Occipital lobe (tissue), 2 donors: ENCODE results near the gene FAM120B. TPM values are rescaled to one million over a fixed set of nuclear protein-coding genes. Genes with fewer than 3 reads are reported as not detected.

Experiments
- DNase-seq: peaks from one replicate; lab custom pipeline; 2025; lab: John Stamatoyannopoulos, UW
- total RNA-seq: library from RNA; depleted of rRNA; stranded (reverse); fragments of >200 nt; gene quantifications from one replicate; pipeline ENCODE4 v1.2.3, GENCODE V29; 2014

Gene FAM120B
- total RNA-seq, 1 donor from 2014 or later: 62.4 TPM

DNA sequence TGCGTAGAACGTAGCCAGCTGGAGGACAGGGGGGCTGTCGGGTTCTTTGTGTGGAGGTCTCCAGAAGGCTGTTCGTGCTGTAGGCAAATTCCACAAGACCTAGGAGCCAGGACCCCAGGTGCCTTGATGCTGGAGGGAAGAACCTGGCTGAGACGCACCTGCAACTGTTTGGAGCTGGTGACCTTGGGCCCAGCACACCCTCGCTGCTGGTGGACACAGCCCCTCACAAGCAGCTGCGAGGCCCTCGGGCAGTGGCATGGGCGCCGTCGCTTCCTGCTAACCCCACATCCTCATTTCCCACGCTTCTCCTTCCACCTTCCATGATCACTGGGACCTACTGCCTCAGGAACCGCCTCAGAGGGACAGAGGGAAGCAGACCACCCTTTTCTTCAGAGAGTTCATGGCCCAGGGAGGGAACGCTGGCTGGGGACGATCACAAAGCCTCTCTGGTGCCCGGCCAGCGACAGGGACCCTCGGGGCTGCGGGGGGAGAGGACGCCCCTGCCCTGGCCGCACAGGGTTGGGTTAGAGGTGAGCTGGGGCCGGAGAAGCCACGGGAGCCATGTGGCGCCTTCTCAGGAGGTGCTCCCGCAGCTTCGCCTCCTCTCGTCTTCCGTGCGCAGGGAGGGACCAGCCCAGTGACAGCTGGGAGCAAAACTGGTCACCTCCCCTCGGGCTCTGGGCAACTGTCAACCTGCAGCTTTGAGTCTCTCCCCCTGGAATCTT, 34.1 kb upstream of the FAM120B start:
- no peak for DNase-seq

DNA sequence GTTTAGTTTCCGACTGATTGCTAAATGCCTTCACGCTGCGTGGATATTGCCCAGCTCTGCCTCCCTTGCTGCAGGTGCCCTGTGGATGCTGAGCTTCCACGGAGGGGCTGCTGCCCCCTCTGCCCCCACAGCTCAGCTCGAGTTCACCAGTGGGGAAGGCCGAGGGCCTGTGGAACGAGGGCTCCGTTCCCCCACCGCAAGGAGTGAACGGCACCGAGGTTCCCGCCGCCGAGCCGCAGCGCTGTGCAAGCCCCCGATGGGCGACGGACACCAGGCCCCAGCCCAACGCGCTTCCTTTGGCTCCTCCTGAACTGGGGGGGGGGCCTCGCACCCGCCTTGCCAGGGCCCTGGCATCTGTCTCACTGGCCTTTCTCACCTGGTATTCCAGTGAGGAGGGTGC, 33.4 kb upstream of the FAM120B start:
- DNase-seq: no peak

DNA sequence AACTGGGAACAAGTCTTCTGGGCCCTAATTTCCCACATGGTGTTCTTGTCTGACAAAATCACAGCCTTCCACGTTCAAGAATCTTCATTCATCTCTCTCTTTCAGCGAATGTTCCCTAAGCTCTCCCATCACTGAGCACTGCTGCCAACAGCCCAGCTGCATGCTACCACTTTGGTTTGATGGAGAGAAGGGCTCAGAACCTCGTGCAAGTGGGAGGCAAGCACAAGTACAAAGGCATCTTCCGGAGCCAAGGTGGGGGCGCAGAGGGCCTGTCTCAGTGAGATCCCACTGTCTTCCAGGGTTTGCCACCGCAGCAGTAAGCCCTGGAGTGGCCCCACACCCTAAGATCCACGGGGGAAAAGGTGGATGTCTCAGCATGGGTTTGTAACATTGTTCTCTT, 32.9 kb upstream of the FAM120B start:
- no peak for DNase-seq

GRCh38 chr6:170274713-170275560, 31.6 kb upstream of the FAM120B start:
- DNase-seq: no peak

GRCh38 chr6:170276369-170277057, 30.0 kb upstream of the FAM120B start:
- DNase-seq: no peak

GRCh38 chr6:170277893-170278742, 28.4 kb upstream of the FAM120B start:
- no peak for DNase-seq

GRCh38 chr6:170278743-170279094, 27.8 kb upstream of the FAM120B start:
- DNase-seq: no peak

DNA sequence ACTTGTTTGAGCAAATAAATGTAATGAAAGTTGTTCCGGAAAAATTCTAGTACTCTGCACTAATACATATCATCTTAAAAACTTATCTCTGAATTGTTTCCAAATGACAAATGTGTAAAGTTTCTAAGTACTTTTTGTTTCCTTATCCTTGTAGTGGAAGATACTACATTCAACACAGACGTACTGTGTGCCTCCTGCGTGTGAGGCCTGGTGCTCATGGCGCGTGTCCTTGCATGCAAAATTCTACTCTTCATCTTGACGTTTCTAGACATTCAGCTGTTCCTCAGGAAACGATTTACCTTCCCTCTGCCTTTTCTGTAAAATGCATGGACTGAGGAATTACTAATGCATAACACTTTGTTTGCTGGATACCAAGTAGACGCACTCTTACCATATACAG, 27.1 kb upstream of the FAM120B start:
- no peak for DNase-seq

GRCh38 chr6:170279977-170280688, 26.4 kb upstream of the FAM120B start:
- DNase-seq: no peak

DNA sequence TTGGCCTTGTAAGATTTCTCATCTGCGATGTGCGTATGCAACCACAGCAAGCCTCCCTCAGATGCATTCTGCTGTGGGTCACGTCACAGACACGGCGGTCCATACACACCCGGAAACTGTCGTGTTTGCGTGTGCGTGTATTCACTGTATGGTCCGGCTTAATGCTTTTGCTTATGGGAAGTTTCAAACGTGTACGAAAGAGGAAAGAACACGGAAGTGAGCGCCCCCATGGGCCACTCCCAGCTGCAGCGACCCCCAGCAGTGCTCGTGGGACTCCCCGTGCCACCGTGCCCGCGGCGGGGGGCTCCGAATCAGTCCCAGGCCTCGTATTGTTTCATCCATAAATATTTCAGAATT, 25.9 kb upstream of the FAM120B start:
- DNase-seq: no peak

GRCh38 chr6:170281331-170282292, 24.9 kb upstream of the FAM120B start:
- no peak for DNase-seq

DNA sequence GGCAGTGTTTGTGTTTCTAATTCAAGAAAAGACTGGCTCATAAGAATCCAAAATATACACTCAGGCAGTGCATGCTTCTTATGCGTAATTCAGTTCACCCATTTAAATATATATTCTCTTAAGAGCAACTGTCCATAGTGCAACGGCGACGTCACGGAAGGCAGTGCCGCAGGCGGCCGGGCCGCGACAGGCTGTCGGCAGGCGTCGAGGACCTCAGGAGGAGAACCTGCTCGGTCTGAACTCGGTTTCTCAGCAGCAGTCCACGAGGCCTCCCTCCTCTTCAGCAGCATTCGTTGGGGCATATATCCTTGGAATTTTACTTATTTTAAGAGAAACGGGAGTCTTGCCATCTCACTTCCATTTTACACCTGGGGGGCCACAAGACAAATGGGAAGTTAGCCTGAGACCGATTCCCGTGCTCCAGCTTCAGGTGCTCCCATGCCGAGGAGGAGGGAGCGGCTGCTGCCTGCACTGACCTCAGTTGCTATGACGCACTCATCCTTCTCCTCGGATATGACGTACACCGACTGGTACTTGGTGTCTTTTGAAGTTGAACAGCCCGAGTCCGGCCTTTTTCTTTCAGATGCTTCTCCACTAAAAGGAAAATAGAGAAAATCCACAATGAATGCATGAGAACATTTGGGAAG, 23.9 kb upstream of the FAM120B start:
- no peak for DNase-seq

- no peak for DNase-seq
Observed at GRCh38 chr6:170283212-170284081, 23.1 kb upstream of the FAM120B start.

DNA sequence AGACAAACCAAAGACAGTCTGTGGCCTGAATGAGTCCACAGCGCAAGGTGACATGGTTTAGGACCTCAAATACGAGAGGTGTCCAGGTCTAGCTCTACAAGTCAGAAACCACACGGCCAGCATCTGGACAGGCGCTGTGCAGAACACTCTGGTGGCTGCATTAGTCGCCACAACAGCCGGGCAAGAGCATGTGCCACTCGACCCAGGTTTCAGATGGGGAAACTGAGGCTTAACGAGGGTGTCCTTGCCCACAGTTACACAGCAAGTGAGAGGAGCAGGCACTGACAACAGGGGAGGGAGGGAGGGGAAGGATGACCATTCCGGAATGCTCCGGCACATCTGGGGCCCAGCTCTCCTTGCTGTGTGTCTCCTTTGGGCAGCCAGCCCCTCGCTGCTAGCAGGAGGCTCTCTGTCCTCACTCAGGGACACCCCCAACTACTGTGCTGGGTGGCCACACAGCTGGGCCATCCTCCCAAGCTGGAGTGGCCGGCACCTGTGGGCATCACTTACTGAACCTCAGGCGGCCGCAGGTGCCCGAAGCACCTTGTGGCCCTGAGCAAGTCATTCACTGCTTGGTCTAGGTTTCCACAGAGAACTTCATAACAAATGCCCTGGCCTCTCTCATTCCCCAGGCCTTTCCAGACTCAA, 22.3 kb upstream of the FAM120B start:
- DNase-seq: no peak

DNA sequence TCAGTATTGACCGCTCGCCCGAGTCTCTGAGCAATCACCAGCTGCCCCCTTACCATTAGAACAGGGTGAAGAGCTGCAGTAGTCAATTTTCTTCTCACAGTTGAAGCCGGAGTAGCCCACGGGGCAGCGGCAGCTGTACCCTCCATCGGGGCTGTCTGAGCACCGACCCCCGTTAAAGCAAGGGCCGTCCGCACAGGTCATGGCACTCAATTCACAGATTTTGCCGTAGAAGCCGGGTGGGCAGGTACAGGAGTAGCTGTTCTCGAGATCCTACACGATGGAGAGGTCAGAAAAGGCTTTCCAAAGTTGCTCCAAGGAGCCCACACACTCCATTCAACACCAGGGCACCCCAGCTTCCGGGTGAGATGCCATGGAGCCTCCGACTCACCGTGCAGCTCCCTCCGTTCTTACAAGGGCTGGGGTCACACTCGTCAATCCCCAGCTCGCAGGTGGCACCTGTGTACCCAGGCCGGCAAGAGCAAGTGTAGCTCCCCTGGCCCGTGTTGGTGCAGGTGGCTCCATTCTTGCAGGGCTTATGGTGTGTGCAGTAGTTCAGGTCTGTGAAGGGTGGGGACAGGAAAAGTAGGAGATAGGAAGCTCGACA, 21.6 kb upstream of the FAM120B start:
- DNase-seq: no peak

DNA sequence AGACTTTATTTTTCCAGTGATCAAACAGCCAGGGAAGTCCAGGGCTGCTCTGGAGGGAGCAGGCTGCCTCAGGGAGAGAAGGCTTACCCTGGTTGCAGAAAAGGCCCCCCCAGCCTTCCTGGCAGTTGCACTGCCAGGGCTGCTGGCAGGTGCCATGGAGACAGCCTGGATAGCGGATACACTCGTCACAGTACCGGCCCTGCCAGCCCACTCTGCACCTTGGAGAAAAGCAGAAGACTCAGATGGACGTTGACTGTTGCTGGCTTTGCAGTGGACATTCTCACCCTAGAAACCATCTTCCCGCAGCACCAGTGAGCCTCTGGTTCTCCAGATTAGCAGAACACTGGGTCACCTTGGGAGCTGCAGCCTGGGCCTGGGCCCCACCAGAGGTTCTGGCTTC, 21.1 kb upstream of the FAM120B start:
- DNase-seq: no peak

GRCh38 chr6:170286246-170286933, 20.2 kb upstream of the FAM120B start:
- peak; percentile 40 for DNase-seq
